Endothelial cell of umbilical vein (primary cell): ENCODE results near the gene STYX.

Source experiments
- EZH2 ChIP-seq: IDR thresholded peaks from 2 replicates; pipeline ENCODE4 v1.6.1; 2012; ENCODE audit warnings: borderline replicate concordance, low read depth, mild to moderate bottlenecking, moderate library complexity, low read length, inconsistent platforms; ENCODE audit not compliant: severe bottlenecking
- POLR2A ChIP-seq: IDR thresholded peaks from 2 replicates; pipeline ENCODE4 v1.6.1; 2012; ENCODE audit warnings: low read depth, mild to moderate bottlenecking, control low read depth, low read length
- POLR2AphosphoS5 ChIP-seq: IDR thresholded peaks from 2 replicates; pipeline ENCODE4 v1.6.1; 2012; ENCODE audit warnings: low read depth, mild to moderate bottlenecking, control low read depth, low read length, moderate library complexity; ENCODE audit not compliant: insufficient read depth

GRCh38 chr14:52733824-52734223, 3.9 kb downstream of the STYX start:
- TF ChIP-seq POLR2AphosphoS5 (no peak), EZH2 (no peak), POLR2A (no peak)
